Measurements from ENCODE around the gene SDF2L1.

DNA sequence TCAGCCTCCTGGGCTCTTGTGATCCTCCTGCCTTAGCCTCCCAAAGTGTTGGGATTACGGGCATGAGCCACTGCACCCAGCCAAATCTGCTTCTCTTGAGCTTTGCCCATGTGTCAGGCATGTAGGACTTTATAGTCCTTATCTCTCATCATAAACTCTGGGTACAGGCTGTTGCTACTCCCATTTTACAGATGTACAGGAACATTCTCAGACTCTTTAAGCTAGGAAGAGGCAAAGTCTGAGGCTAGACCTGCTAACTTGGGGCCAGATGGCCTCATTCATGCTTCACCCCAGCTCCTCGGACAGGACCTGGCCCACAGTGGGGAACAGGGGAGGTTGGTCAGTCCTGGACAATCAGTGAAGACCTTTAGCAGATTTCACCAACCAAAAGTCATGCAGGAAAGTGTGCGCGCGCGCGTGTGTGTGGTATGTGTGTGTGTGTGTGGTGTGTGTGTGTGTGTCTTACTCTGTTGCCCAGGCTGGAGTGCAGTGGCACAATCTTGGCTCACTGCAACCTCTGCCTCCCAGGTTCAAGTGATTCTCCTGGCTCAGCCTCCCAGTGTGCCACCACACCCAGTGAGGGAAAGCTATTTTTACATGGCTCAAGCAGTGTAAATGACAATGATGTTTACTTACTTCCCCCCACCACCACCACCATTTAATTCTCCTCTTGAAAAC lies 36.1 kb upstream of the SDF2L1 start:
- no peak for TF ChIP-seq BHLHE40 (IDR thresholded peaks at IDR 0.05; ENCODE audit: borderline replicate concordance)
- TF ChIP-seq LEF1 (IDR thresholded peaks at IDR 0.05; ENCODE audit: borderline replicate concordance): no peak
- TF ChIP-seq TARDBP (IDR thresholded peaks at IDR 0.05): no peak
- TF ChIP-seq L3MBTL2 (conservative IDR thresholded peaks at IDR 0.05): no peak
- TF ChIP-seq CTBP1 (IDR thresholded peaks at IDR 0.05; ENCODE audit: borderline replicate concordance): no peak
- TF ChIP-seq HDGF (IDR thresholded peaks at IDR 0.05; ENCODE audit: borderline replicate concordance): no peak
- TF ChIP-seq SUZ12 (IDR thresholded peaks at IDR 0.05): no peak
- TF ChIP-seq SP1 (IDR thresholded peaks at IDR 0.05): no peak
